Thyroid gland (tissue), 4 donors: ENCODE data around the gene PRSS50.

ENCODE experiments used
- POLR2A ChIP-seq, 2 donors: fragments of 450-650 bp; IDR thresholded peaks; one replicate each; pipeline ENCODE4 v1.6.1; 2017; ENCODE audit warnings: antibody characterized with exemption in 2 of 2, mild to moderate bottlenecking in 2 of 2, moderate library complexity in 1 of 2
- TF ChIP-seq, protein P1 (sequence below), 6 experiments: fragments of 200-600 bp in 3 of 6; fragments of 450-650 bp in 3 of 6; sonication (generic) in 3 of 6; IDR thresholded peaks; one replicate each; pipeline ENCODE4 v1.5.1; 2016 to 2019; ENCODE audit warnings: antibody characterized with exemption in 6 of 6, mild to moderate bottlenecking in 2 of 6, inconsistent platforms in 1 of 6, moderate library complexity in 1 of 6

DNA sequence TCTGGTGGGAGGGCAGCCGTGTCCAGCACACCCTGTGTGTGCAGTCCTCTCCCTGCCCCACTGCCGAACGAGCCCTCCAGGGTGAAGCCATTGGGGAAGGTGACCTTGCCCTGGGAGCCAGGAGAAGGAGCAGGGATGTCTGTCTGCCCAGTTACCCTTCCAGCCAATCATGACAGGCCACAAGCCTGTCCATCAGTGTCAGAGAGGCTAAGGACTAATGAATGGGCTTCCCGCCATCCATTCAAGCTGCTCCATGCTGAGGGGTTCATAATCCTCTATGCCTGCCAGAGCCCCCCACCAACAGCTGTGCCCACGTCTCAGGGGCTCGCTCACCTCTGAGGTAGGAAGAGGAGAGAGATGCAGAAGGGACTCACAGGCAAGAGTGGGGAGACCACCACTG lies 39.4 kb downstream of the PRSS50 start:
- TF ChIP-seq, protein P1, sequence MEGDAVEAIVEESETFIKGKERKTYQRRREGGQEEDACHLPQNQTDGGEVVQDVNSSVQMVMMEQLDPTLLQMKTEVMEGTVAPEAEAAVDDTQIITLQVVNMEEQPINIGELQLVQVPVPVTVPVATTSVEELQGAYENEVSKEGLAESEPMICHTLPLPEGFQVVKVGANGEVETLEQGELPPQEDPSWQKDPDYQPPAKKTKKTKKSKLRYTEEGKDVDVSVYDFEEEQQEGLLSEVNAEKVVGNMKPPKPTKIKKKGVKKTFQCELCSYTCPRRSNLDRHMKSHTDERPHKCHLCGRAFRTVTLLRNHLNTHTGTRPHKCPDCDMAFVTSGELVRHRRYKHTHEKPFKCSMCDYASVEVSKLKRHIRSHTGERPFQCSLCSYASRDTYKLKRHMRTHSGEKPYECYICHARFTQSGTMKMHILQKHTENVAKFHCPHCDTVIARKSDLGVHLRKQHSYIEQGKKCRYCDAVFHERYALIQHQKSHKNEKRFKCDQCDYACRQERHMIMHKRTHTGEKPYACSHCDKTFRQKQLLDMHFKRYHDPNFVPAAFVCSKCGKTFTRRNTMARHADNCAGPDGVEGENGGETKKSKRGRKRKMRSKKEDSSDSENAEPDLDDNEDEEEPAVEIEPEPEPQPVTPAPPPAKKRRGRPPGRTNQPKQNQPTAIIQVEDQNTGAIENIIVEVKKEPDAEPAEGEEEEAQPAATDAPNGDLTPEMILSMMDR (IDR thresholded peaks at IDR 0.05): no peak
- TF ChIP-seq POLR2A (IDR thresholded peaks at IDR 0.05): no peak
